OCI-LY7 (cell line): ENCODE results near the gene DISC1. TPM values are rescaled to one million over a fixed set of nuclear protein-coding genes. Genes with fewer than 3 reads are reported as not detected.

Experiments
- BruUV-seq: library from RNA; stranded (reverse); fragments of 400-500 nt; replicated peaks from 2 replicates; lab custom pipeline; 2021; lab: Mats Ljungman, UMichigan
- CTCF ChIA-PET: fragments of 300-600 bp; sonication (Branson Sonifier 250); formaldehyde crosslinking; loops from one replicate; lab custom pipeline; 2022; ENCODE audit warnings: antibody characterized with exemption; ENCODE audit not compliant: unreplicated experiment; lab: Charles Lee
- POLR2A ChIA-PET: fragments of 300-600 bp; sonication (Branson Sonifier 250); formaldehyde crosslinking; loops from one replicate; lab custom pipeline; 2022; ENCODE audit warnings: antibody characterized with exemption; lab: Charles Lee
- DNase-seq: peaks from one replicate; pipeline ENCODE4 v3.0.0-alpha.2; 2015; ENCODE audit warnings: low spot score
- H2AFZ ChIP-seq: fragments of 200-600 bp; sonication (generic), shearing (Covaris generic); 2 replicates; pipeline ENCODE4 v1.6.1; 2014; ENCODE audit warnings: mild to moderate bottlenecking, antibody characterized with exemption, low read length, moderate library complexity
- H3K27ac ChIP-seq: fragments of 200-600 bp; sonication (generic); 2 replicates; pipeline ENCODE4 v1.5.1; 2014; ENCODE audit warnings: mixed run types, low read depth, mild to moderate bottlenecking, moderate library complexity, low read length, inconsistent platforms; ENCODE audit not compliant: poor library complexity, severe bottlenecking
- H3K36me3 ChIP-seq: fragments of 200-600 bp; sonication (generic); 2 replicates; pipeline ENCODE4 v1.6.1; 2014; ENCODE audit warnings: mild to moderate bottlenecking, antibody characterized with exemption, low read length, moderate library complexity, mixed read lengths; ENCODE audit not compliant: insufficient read depth
- H3K4me1 ChIP-seq: fragments of 200-600 bp; sonication (generic); 2 replicates; pipeline ENCODE4 v1.5.1; 2014; ENCODE audit warnings: mild to moderate bottlenecking, low read length; ENCODE audit not compliant: insufficient read depth, poor library complexity, severe bottlenecking
- H3K4me2 ChIP-seq: fragments of 200-600 bp; sonication (generic); 2 replicates; pipeline ENCODE4 v1.6.1; 2014; ENCODE audit warnings: mild to moderate bottlenecking, low read length
- H3K4me3 ChIP-seq: fragments of 200-600 bp; sonication (generic); 2 replicates; pipeline ENCODE4 v1.5.1; 2014; ENCODE audit warnings: mild to moderate bottlenecking, low read depth, low read length; ENCODE audit not compliant: poor library complexity, severe bottlenecking
- H3K79me2 ChIP-seq: fragments of 200-600 bp; sonication (generic); 2 replicates; pipeline ENCODE4 v1.6.1; 2016; ENCODE audit warnings: low read depth, mild to moderate bottlenecking, low read length, moderate library complexity, mixed read lengths; ENCODE audit not compliant: insufficient read depth
- H3K9me2 ChIP-seq: fragments of 200-600 bp; sonication (generic); 2 replicates; pipeline ENCODE4 v1.6.1; 2016; ENCODE audit warnings: mild to moderate bottlenecking, low read length, mixed read lengths; ENCODE audit not compliant: insufficient read depth
- H3K9me3 ChIP-seq: fragments of 200-600 bp; sonication (generic); 2 replicates; pipeline ENCODE4 v1.6.1; 2014; ENCODE audit warnings: mild to moderate bottlenecking, mixed run types, low read length, mixed read lengths
- H4K20me1 ChIP-seq: fragments of 200-600 bp; sonication (generic); 2 replicates; pipeline ENCODE4 v1.6.1; 2014; ENCODE audit warnings: mild to moderate bottlenecking, antibody characterized with exemption, low read length, moderate library complexity, mixed read lengths; ENCODE audit not compliant: insufficient read depth
- CTCF ChIP-seq: fragments of 200-600 bp; sonication (generic); conservative IDR thresholded peaks from 2 replicates; pipeline ENCODE4 v1.5.1; 2014; ENCODE audit warnings: mild to moderate bottlenecking, antibody characterized with exemption, low read length, moderate library complexity, mixed read lengths
- EZH2phosphoT487 ChIP-seq: fragments of 200-600 bp; sonication (generic); IDR thresholded peaks from 2 replicates; pipeline ENCODE4 v1.6.1; 2018; ENCODE audit warnings: low read depth, borderline replicate concordance, mild to moderate bottlenecking, mixed run types, antibody characterized with exemption, low read length, moderate library complexity, mixed read lengths
- intact Hi-C: fragments of 100-400 bp; cut with micrococcal nuclease; formaldehyde crosslinking; loops from one replicate; pipeline ENCODE4 v1.10.0; 2022; ENCODE audit not compliant: unreplicated experiment
- total RNA-seq, 2 experiments: library from RNA; depleted of rRNA in 1 of 2; stranded (reverse); fragments of >200 nt in 1 of 2; shearing (Covaris generic) in 1 of 2; gene quantifications; 2 replicates each; pipeline ENCODE4 v1.2.3, GENCODE V29; 2014 to 2022

The DISC1 gene
- total RNA-seq, 2 experiments from 2014 or later, result 0.91 TPM; not detected in 1

- ChIA-PET POLR2A (no interaction called here), CTCF (no interaction called here)
- Histone ChIP-seq H3K27ac (no peak overlapping the region), H2AFZ (no peak overlapping the region), H3K4me1 (no peaks in the 10 kb centered on the region), H3K9me3 (no peaks in the 10 kb centered on the region), H3K9me2 (no peaks in the 10 kb centered on the region), H3K79me2 (no peaks in the 10 kb centered on the region), H4K20me1 (no peaks in the 10 kb centered on the region), H3K4me3 (no peak overlapping the region), H3K4me2 (no peak overlapping the region), H3K36me3 (no peaks in the 10 kb centered on the region)
- intact Hi-C loops, result no loop called here
- no TSS peak for BruUV-seq
- no peak for TF ChIP-seq CTCF
- no peak for TF ChIP-seq EZH2phosphoT487
- DNase-seq, result no peak
These were observed 325.6 kb downstream of the DISC1 start for GRCh38 chr1:231952154-231952553.

GRCh38 chr1:231953660-231954059, 327.1 kb downstream of the DISC1 start:
- DNase-seq, result no peak
- Histone ChIP-seq H3K9me2 (no peaks in the 10 kb centered on the region), H3K9me3 (no peaks in the 10 kb centered on the region), H3K4me1 (no peaks in the 10 kb centered on the region), H4K20me1 (no peaks in the 10 kb centered on the region), H2AFZ (no peak overlapping the region), H3K4me2 (no peak overlapping the region), H3K27ac (no peak overlapping the region), H3K4me3 (no peak overlapping the region), H3K36me3 (no peaks in the 10 kb centered on the region), H3K79me2 (no peaks in the 10 kb centered on the region)
- TF ChIP-seq CTCF, result no peak
- TF ChIP-seq EZH2phosphoT487, result no peak
- no TSS peak for BruUV-seq
- ChIA-PET POLR2A (interaction anchor here (0.6 kb wide), 1 partner anchor 1996 kb away, joined by 3 read pairs; no protein-coding TSS in a partner anchor), CTCF (no interaction called here)
- intact Hi-C loops, result no loop called here

- no peaks in the 10 kb centered on the region for H4K20me1 ChIP-seq
- no peaks in the 10 kb centered on the region for H3K4me1 ChIP-seq
- ChIA-PET POLR2A (no interaction called here), CTCF (no interaction called here)
- H3K27ac ChIP-seq, result no peak overlapping the region
- H3K9me3 ChIP-seq, result no peaks in the 10 kb centered on the region
- H3K4me3 ChIP-seq, result no peak overlapping the region
- no peaks in the 10 kb centered on the region for H3K9me2 ChIP-seq
- no peak overlapping the region for H3K4me2 ChIP-seq
- no peak for DNase-seq
- H2AFZ ChIP-seq, result no peak overlapping the region
- intact Hi-C loops, result no loop called here
- BruUV-seq, result no TSS peak
- TF ChIP-seq CTCF (no peak), EZH2phosphoT487 (no peak)
- H3K79me2 ChIP-seq, result no peaks in the 10 kb centered on the region
- no peaks in the 10 kb centered on the region for H3K36me3 ChIP-seq
These were observed 328.2 kb downstream of the DISC1 start for GRCh38 chr1:231954751-231955150.
